ENCODE data around the gene DFFA.
A peak's percentile ranks its signal among the peaks of the same experiment; 100 is the strongest.

Gene DFFA, protein sequence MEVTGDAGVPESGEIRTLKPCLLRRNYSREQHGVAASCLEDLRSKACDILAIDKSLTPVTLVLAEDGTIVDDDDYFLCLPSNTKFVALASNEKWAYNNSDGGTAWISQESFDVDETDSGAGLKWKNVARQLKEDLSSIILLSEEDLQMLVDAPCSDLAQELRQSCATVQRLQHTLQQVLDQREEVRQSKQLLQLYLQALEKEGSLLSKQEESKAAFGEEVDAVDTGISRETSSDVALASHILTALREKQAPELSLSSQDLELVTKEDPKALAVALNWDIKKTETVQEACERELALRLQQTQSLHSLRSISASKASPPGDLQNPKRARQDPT

DNA sequence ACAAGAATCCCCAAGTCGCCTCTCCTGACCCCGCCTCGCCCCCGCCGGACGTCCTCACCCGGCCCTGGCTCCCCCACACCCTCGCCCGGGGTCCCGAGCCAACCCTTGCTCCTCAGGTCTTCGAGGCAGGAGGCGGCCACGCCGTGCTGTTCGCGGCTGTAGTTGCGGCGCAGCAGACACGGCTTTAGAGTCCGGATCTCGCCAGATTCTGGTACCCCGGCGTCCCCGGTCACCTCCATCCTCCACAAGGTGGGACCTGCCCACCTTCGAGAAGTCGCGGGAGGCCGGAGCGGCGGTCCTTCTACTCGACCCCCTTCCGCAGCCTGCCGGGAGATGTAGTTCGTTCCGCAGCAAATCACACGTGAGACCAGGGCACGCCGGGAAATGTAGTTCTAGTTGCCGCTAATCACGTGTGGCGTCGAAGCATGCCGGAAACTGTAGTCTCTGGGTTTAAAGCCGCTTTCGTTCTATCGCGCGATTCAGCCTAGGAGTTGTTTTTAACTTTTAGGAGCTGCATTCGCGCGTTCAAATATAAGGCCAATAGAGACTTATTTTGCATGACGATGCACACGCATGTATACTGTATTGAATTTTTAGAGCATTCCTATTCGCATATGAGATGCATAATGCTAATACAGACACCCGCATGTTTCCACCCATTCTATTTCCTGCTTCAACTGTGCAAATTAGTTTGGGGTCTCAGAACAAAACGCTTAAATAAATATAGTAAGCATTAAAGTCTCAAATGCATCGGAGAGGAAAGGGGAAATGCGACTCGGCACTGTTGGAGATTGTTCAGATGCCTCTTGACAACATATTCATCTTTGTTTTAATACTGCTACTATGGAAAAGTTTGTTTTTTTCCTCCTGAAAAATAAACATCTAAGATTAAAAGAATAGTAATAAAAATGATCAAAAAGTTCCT, at the start of gene DFFA:
Gene DFFA (minus strand): TSS at position 310 of the 925 bp plus-strand sequence. CDS start 71 bp downstream, at position 239.
- Histone ChIP-seq H3K4me2 (ENCODE audit: low read depth, low read length, poor library complexity, severe bottlenecking) (peak within 1 kb of the TSS; percentile 80), H3K27ac (ENCODE audit: low read depth, low read length) (peak within 1 kb of the TSS; percentile 96), H3K79me2 (ENCODE audit: insufficient read depth, low read length) (peaks cover 45% of the 10 kb centered on the region), H4K20me1 (ENCODE audit: low read depth, low read length) (no peaks in the 10 kb centered on the region), H3K36me3 (ENCODE audit: low read length) (peaks cover 2% of the 10 kb centered on the region; the same call in 1 of the 2 replicates), H3K9ac (ENCODE audit: low read length) (peak within 1 kb of the TSS; percentile 73), H3K27me3 (ENCODE audit: low read length) (no peaks in the 10 kb centered on the region), H3K9me3 (ENCODE audit: insufficient read depth, low read length) (no peaks in the 10 kb centered on the region), H3K4me3 (ENCODE audit: insufficient read depth, low read length, poor library complexity, severe bottlenecking) (peak within 1 kb of the TSS; percentile 98), H3K9me2 (replicated peaks; ENCODE audit: insufficient read depth, low read length) (no peaks in the 10 kb centered on the region), H3F3A (ENCODE audit: insufficient read depth) (peaks cover 18% of the 10 kb centered on the region), H2AFZ (ENCODE audit: low read depth, low read length, severe bottlenecking) (peak within 1 kb of the TSS; percentile 90)
- TF ChIP-seq, protein P1, sequence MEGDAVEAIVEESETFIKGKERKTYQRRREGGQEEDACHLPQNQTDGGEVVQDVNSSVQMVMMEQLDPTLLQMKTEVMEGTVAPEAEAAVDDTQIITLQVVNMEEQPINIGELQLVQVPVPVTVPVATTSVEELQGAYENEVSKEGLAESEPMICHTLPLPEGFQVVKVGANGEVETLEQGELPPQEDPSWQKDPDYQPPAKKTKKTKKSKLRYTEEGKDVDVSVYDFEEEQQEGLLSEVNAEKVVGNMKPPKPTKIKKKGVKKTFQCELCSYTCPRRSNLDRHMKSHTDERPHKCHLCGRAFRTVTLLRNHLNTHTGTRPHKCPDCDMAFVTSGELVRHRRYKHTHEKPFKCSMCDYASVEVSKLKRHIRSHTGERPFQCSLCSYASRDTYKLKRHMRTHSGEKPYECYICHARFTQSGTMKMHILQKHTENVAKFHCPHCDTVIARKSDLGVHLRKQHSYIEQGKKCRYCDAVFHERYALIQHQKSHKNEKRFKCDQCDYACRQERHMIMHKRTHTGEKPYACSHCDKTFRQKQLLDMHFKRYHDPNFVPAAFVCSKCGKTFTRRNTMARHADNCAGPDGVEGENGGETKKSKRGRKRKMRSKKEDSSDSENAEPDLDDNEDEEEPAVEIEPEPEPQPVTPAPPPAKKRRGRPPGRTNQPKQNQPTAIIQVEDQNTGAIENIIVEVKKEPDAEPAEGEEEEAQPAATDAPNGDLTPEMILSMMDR (IDR thresholded peaks at IDR 0.05; ENCODE audit: insufficient read depth, low read length, poor library complexity, severe bottlenecking), result no peak
- no peak for TF ChIP-seq EZH2phosphoT487 (conservative IDR thresholded peaks at IDR 0.05; ENCODE audit: low read length)

DNA sequence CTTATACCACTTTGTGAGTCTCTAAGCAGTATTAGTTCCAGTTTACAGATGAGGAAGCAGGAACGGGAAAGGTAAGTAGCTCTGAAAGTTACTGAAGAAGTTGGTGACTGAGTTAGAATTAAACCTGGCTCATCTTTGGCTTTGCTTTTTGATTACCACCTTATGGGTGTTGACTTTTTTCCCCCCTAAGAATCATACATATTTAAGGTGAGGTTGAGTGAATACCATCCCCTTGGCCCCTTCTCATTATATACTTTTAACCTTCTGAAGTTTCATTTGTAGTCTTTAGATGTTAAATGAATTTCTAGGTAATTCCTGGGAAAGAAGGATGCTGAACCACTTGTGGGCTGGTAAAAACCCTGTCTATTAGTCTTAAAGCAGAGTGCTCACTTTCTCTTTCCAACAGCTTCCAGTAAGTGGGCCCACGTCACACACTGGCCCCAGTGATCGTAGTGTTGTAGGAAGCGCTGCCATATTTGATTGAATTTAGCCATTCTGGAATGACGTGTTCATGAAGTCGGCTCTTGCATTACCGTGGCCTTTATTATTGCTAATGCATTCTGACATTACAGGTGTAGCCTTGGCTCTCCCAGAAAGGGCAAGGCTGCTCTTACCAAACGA, 49.3 kb upstream of the DFFA start:
- TF ChIP-seq, protein P1 (IDR thresholded peaks at IDR 0.05; ENCODE audit: insufficient read depth, low read length, poor library complexity, severe bottlenecking), result no peak
- no peak for TF ChIP-seq EZH2phosphoT487 (conservative IDR thresholded peaks at IDR 0.05; ENCODE audit: low read length)
- no peak overlapping the region for H2AFZ ChIP-seq (ENCODE audit: low read depth, low read length, severe bottlenecking)
- no peak overlapping the region for H3K9ac ChIP-seq (ENCODE audit: low read length)
- no peak overlapping the region for H3K27ac ChIP-seq (ENCODE audit: low read depth, low read length)
- H3K4me2 ChIP-seq (ENCODE audit: low read depth, low read length, poor library complexity, severe bottlenecking), result no peak overlapping the region
- no peaks in the 10 kb centered on the region for H3K9me3 ChIP-seq (ENCODE audit: insufficient read depth, low read length)
- no peaks in the 10 kb centered on the region for H3K36me3 ChIP-seq (ENCODE audit: low read length)
- H4K20me1 ChIP-seq (ENCODE audit: low read depth, low read length), result no peaks in the 10 kb centered on the region
- H3K4me3 ChIP-seq (ENCODE audit: insufficient read depth, low read length, poor library complexity, severe bottlenecking), result no peak overlapping the region
- H3F3A ChIP-seq (ENCODE audit: insufficient read depth), result no peaks in the 10 kb centered on the region
- H3K9me2 ChIP-seq (replicated peaks; ENCODE audit: insufficient read depth, low read length), result no peaks in the 10 kb centered on the region
- peaks cover 6% of the 10 kb centered on the region; the same call in 1 of the 2 replicates for H3K79me2 ChIP-seq (ENCODE audit: insufficient read depth, low read length)
- no peaks in the 10 kb centered on the region for H3K27me3 ChIP-seq (ENCODE audit: low read length)

DNA sequence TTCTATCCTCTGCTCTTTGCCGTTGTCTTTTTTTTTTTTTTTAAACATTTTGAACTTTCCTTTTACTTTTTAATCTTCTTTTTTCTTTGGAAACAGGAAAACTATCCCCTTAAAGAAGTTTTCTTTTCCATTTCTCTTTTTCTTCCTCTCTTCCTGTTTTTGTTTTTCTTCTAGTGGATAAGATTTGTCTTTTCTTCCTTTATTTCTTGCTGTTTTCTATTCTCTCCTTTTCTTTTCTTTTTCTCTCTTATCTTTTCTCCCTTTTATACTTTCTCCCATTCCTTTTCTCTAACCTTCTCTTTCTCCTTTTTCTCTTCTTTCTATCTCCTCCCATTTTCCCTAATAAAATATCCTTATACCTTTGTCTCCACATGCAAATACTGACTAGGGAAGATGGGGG, 48.6 kb upstream of the DFFA start:
- Histone ChIP-seq H3K9me2 (replicated peaks; ENCODE audit: insufficient read depth, low read length) (no peaks in the 10 kb centered on the region), H3K9me3 (ENCODE audit: insufficient read depth, low read length) (no peaks in the 10 kb centered on the region), H3K79me2 (ENCODE audit: insufficient read depth, low read length) (peaks cover 6% of the 10 kb centered on the region; the same call in 1 of the 2 replicates), H3K4me3 (ENCODE audit: insufficient read depth, low read length, poor library complexity, severe bottlenecking) (no peak overlapping the region), H3F3A (ENCODE audit: insufficient read depth) (no peaks in the 10 kb centered on the region), H3K4me2 (ENCODE audit: low read depth, low read length, poor library complexity, severe bottlenecking) (no peak overlapping the region), H3K27me3 (ENCODE audit: low read length) (no peaks in the 10 kb centered on the region), H3K27ac (ENCODE audit: low read depth, low read length) (no peak overlapping the region), H3K36me3 (ENCODE audit: low read length) (no peaks in the 10 kb centered on the region), H3K9ac (ENCODE audit: low read length) (no peak overlapping the region), H4K20me1 (ENCODE audit: low read depth, low read length) (no peaks in the 10 kb centered on the region), H2AFZ (ENCODE audit: low read depth, low read length, severe bottlenecking) (no peak overlapping the region)
- TF ChIP-seq, protein P1 (IDR thresholded peaks at IDR 0.05; ENCODE audit: insufficient read depth, low read length, poor library complexity, severe bottlenecking), result no peak
- no peak for TF ChIP-seq EZH2phosphoT487 (conservative IDR thresholded peaks at IDR 0.05; ENCODE audit: low read length)

All from SU-DHL-6 (cell line).